Thoracic aorta (tissue), 2 donors: ENCODE measurements around the gene GUCY1A2. TPM values are rescaled to one million over a fixed set of nuclear protein-coding genes. Genes with fewer than 3 reads are reported as not detected.

Experiments used
- ATAC-seq: fragments of 150-250 bp; one replicate; pipeline ENCODE4 v1.8.0; 2017; ENCODE audit warnings: low read depth; ENCODE audit not compliant: insufficient number of reproducible peaks, low FRiP score
- DNase-seq: peaks from one replicate; pipeline ENCODE4 v3.0.0-alpha.2; 2020; ENCODE audit warnings: low spot score
- H3K27ac ChIP-seq, 2 donors: fragments of 200-600 bp; sonication (generic); 1 replicate in 1 of 2; 2 replicates in 1 of 2; pipeline ENCODE4 v1.5.1; 2016; ENCODE audit warnings: mild to moderate bottlenecking in 2 of 2, moderate library complexity in 2 of 2
- H3K27me3 ChIP-seq: fragments of 200-600 bp; sonication (generic); replicated peaks from 2 replicates; pipeline ENCODE4 v1.6.0; 2016; ENCODE audit warnings: mild to moderate bottlenecking; ENCODE audit not compliant: insufficient read depth
- H3K36me3 ChIP-seq: fragments of 200-600 bp; sonication (generic); one replicate; pipeline ENCODE4 v1.5.1; 2016
- H3K4me1 ChIP-seq, 2 donors: fragments of 200-600 bp; sonication (generic); 1 replicate in 1 of 2; 2 replicates in 1 of 2; pipeline versions ENCODE4 v1.5.1 to v1.6.0; 2016; ENCODE audit warnings: low read depth in 2 of 2, mild to moderate bottlenecking in 1 of 2; ENCODE audit not compliant: control insufficient read depth in 1 of 2
- H3K4me3 ChIP-seq: fragments of 200-600 bp; sonication (generic); 2 replicates; pipeline ENCODE4 v1.5.1; 2016; ENCODE audit warnings: mild to moderate bottlenecking
- H3K9me3 ChIP-seq: fragments of 200-600 bp; sonication (generic); 2 replicates; pipeline ENCODE4 v1.5.1; 2016
- CTCF ChIP-seq: fragments of 200-600 bp; sonication (generic); IDR thresholded peaks from one replicate; pipeline ENCODE4 v1.5.1; 2019; ENCODE audit warnings: antibody characterized with exemption
- total RNA-seq, 2 donors: library from RNA; depleted of rRNA; stranded (reverse); fragments of >200 nt; gene quantifications; one replicate each; pipeline versions ENCODE4 v1.1.0 to v1.2.3, GENCODE V29; 2016

The GUCY1A2 gene
- total RNA-seq, 2 donors from 2014 or later, result 5.3 to 9.4 TPM

GRCh38 chr11:106998116-106998915 is 20.0 kb downstream of the GUCY1A2 start:
- Histone ChIP-seq H3K4me1 (no peaks in the 10 kb centered on the region), H3K27me3 (no peaks in the 10 kb centered on the region), H3K36me3 (no peaks in the 10 kb centered on the region), H3K27ac (no peak overlapping the region), H3K9me3 (no peaks in the 10 kb centered on the region), H3K4me3 (no peak overlapping the region)
- TF ChIP-seq CTCF, result no peak
- DNase-seq, result no peak
- ATAC-seq, result no peak

- H3K4me1 ChIP-seq, result no peaks in the 10 kb centered on the region
- H3K36me3 ChIP-seq, result no peaks in the 10 kb centered on the region
- ATAC-seq (no peak), DNase-seq (no peak)
- no peaks in the 10 kb centered on the region for H3K9me3 ChIP-seq
- H3K27ac ChIP-seq, result no peak overlapping the region
- H3K4me3 ChIP-seq, result no peak overlapping the region
- no peak for TF ChIP-seq CTCF
- H3K27me3 ChIP-seq, result no peaks in the 10 kb centered on the region
Measured at GRCh38 chr11:106997227-106997626, 21.0 kb downstream of the GUCY1A2 start.

- Histone ChIP-seq H3K27me3 (no peaks in the 10 kb centered on the region), H3K36me3 (no peaks in the 10 kb centered on the region), H3K9me3 (no peaks in the 10 kb centered on the region), H3K4me1 (no peaks in the 10 kb centered on the region), H3K27ac (no peak overlapping the region), H3K4me3 (no peak overlapping the region)
- ATAC-seq (no peak), DNase-seq (no peak)
- TF ChIP-seq CTCF, result no peak
Measured at GRCh38 chr11:106996691-106997090, 21.6 kb downstream of the GUCY1A2 start.

- TF ChIP-seq CTCF, result no peak
- no peak for ATAC-seq
- H3K27ac ChIP-seq, result no peak overlapping the region
Measured at GRCh38 chr11:106990331-106990730, 27.9 kb downstream of the GUCY1A2 start.

GRCh38 chr11:106989078-106989455 is 29.2 kb downstream of the GUCY1A2 start:
- Histone ChIP-seq H3K27ac (no peak overlapping the region), H3K9me3 (no peaks in the 10 kb centered on the region), H3K4me3 (no peak overlapping the region), H3K4me1 (peaks cover 5 to 14% of the 10 kb centered on the region in 2 donors), H3K27me3 (no peaks in the 10 kb centered on the region), H3K36me3 (no peaks in the 10 kb centered on the region)
- ATAC-seq, result no peak
- DNase-seq, result no peak
- TF ChIP-seq CTCF, result no peak

More at GRCh38 chr11:106990331-106990730, 27.9 kb downstream of the GUCY1A2 start:
- Histone ChIP-seq H3K4me1 (peaks cover 5 to 14% of the 10 kb centered on the region in 2 donors), H3K4me3 (no peak overlapping the region), H3K27me3 (no peaks in the 10 kb centered on the region), H3K9me3 (no peaks in the 10 kb centered on the region), H3K36me3 (no peaks in the 10 kb centered on the region)
- DNase-seq, result no peak
